DMS53 (cell line): Measurements from ENCODE around the gene IL3RA.

Experiments
- DNase-seq: peaks from one replicate; lab custom pipeline; 2025; lab: John Stamatoyannopoulos, UW

IL3RA gene

DNA sequence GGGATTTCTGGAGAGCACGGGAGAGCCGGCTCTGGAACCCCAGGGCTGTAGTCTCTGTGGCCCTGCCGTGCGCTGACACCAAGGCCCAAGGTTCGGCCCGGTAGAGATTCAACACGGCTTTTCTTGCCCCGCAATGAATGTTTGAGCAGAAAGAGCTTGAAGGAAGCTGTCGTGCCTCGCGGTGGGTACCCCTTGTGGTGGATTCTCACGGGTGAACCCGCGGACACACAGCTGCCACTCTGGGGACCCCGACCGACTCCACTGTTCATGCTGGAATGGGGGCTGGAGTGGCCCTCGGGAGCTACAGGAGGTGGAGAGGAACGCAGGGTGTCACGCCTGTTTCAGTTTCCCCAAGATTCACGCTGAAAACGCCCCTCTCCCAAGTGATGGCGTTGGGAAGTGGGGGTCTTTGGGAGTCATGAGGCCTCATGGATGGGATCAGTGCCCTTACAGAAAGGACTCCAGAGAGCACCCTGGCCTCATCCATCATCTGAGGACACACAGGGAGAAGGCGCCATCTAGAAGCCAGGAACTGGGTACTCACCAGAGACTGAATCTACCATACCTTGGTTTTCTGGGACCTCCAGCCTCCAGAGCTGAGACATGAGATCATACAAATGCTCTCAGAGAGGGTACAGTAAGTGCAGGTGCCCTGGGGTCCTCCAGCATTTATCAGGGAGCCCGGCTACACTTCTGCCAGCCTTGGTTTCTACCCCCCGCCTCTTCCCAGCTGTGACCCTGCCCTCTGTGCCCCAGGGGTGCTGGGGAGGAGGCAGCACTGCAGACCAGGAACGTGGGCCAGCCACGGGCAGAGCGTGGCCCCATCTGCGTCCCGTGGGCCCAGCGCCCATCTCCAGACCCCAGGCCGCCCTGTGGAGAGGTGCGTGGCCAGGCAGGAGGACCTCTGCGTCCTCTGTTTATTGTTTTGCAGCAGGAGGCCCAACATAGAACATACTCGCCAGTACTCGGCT lies 49.0 kb downstream of the IL3RA start:
- no peak for DNase-seq

DNA sequence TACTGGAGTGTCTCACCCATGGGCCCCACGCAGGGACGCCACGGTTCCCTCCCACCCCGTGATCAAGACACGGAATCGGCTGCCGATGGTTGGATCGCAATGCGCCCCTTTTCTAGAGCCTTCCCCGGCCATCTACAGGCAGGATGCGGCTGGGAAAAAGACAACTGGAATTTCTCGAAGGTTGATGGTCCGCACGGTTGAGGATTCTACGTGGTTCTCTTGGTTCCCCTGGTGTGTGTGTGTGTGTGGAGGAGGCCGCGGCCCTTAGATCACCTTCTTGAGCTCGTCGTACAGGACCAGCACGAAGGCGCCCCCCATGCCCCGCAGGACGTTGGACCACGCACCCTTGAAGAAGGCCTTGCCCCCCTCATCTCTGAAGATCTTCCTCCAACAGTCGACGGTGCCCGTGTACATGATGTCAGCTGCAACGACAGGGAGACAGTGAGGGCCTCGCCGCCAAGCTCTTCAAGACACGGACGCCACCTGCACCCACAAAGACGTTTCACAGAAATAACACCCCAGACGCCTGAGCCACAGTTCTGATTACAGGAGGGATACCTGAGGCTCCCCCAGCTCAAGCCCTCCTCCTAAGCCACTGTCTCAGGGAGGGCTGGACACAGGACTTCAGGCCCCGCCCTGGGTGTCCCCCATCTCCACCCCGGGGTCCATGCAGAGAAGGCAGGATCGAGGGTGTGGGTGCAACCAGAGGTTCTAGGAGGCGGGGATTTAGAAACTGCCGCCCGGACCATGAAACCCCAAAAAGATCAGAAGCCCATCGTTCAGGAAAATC lies 49.9 kb downstream of the IL3RA start:
- no peak for DNase-seq

DNA sequence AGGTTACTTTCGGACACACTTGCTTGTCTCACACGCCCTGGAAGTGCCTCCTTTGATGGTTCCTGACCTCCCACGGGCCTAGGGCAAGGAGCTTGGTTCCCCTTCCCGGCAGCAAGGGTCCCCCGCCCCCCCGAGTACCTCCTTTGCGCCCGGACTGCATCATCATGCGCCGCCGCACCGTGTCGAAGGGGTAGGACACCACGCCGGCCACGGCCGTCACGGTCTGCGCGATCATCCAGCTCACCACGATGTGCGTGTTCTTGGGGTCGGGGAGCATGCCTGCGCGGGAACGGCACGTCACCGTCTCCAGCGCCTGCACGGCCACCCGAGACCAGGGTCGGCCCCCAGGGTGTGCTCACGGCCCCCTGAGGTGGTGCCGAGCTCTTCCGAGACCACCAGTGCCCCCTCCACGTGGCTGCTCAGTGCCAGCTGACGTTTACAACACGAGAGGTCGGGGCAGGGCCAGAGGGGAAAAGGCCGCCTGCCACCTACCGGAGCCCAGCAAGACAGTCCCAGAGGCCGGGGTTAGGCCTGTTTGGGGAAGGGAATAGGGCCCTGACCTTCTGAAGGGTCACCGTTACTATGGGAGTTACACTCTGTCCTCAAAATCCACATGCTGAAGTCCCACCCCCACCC lies 50.7 kb downstream of the IL3RA start:
- DNase-seq = no peak

DNA sequence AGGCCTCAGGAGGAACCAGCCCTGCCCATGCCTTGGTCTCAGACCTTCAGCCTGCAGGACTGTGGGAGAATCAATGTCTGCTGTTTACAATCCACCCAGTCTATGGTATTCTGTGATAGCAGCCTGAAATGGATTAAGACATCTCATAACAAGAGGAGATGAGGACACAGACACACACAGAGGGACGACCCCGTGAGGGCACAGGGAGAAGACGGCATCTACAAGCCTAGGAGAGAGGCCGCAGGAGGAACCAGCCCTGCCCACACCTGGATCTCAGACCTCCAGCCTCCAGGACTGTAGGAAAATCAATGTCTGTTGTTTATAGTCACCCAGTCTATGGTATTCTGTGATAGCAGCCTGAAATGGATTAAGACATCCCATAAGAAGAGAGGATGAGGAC lies 52.1 kb downstream of the IL3RA start:
- no peak for DNase-seq

DNA sequence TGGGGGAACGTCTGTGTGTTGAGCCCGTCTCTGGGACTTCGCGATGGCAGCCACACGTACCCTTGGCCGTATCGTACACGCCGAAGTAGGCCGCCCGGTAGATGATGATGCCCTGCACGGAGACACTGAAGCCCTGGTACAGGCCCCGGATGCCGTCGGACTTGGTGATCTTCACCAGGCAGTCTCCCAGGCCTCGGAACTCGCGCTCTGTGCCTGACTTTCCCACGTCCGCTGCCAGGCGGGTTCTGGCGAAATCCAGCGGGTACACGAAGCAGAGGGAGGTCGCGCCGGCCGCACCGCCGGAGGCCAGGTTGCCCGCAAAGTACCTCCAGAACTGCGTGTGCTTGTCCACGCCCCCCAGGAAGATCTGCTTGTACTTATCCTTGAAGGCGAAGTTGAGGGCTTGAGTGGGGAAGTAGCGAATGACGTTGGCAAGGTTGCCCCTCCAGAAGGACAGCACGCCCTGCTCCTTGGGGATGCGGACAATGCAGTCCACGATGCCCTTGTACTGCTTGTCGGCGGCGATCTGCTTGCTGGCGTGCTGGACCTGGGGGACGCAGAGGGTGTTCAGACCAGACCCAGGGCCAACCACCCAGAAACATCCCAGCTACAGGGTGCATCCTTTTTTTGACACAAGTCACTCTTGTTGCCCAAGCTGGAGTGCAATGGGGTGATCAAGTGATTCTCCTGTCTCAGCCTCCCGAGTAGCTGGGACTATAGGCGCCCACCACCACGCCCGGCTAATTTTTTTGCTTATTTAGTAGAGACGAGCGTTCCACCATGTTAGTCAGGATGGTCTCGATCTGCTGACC lies 52.8 kb downstream of the IL3RA start:
- DNase-seq = no peak

DNA sequence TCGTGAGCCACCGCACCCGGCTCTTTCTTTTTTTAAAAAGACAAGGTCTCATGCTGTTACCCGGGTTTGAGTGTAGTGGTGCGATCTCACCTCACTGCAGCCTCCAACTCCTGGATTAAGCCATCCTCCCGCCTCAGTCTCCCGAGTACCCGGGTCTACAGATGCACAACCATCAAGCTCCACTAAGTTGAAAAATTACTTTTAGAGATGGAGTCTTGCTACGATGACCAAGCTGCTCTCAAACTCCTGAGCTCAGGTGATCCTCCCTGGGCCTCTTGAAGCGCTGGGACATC lies 53.4 kb downstream of the IL3RA start:
- no peak for DNase-seq

DNA sequence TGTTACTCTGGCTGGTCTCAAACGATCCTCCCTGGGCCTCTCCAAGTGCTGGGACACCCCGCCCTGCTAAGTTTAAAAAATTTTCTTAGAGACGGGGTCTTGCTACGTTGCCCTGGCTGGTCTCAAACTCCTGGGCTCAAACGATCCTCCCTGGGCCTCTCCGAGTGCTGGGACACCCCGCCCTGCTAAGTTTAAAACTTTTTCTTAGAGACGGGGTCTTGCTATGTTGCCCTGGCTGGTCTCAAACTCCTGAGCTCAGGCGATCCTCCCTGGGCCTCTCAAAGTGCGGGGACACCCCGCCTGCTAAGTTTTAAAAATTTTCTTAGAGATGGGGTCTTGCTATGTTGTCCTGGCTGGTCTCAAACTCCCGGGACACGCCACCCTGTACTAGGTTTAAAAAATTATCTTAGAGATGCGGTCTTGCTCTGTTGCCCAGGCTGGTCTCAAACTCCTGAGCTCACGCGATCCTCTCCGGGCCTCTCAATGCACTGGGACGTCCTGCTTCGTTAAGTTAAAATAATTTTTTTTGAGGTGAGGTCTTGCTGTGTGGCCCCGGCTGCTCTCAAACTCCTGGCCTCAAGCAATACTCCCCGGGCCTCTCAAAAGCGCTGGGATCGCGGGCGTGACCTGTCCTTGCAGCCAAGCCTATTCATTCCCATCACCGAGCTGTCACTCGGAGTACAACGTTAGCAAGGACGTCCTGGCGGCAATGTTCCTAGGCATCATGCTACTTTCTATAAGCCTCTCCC lies 54.2 kb downstream of the IL3RA start:
- DNase-seq = no peak

DNA sequence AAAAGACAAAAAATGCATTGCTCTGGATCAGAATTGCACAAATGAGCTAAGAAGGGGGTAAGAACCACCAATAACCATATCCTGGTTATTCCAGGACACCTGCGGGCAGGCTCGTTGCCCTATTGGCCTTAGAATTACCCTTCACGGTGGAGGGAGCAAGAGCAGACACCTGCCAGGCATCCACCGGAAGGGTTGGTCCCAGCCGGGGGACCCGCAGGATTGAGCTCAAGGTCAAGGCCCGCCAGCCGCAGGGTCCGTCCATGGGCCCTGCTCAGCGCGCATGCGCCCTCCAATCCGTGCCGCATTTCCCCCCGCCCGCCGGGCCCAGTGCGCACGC lies 54.8 kb downstream of the IL3RA start:
- no peak for DNase-seq

DNA sequence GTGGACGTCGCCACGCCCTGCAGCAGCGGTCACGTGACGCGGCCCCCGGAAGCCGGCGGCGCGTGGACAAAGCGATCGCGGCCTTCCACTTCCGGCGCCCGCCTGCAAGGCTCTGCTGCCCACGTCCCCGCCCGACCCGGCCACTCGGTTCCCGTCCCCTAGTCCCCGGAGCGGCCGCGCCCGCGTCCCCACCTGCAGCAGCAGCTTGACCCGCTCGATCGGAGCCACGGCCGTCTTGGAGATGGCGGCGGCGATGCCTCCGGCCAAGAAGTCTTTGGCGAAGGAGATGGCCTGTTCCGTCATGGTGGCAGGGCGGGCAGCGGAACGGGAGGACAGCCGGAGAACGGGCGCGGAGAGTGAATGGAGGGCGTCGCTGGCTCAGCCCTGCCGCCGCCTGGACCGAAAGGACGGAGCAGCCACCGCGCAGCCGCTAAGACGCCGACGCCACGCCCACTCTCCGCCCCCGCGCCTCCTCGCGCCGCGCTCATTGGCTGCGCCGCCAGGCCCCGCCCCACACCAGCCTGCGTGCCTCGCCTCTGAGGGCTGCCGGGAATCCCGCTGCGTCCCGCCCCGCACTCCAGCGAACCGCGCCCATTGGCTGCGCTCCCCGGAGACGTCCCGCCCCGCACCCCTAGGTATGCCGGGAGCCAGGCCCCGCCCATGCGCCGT lies 55.3 kb downstream of the IL3RA start, which contains the start of gene SLC25A6:
SLC25A6 (minus strand) TSS at position 407 of the 669 bp plus-strand sequence; CDS start at position 303, 104 bp downstream.
- no peak for DNase-seq

DNA sequence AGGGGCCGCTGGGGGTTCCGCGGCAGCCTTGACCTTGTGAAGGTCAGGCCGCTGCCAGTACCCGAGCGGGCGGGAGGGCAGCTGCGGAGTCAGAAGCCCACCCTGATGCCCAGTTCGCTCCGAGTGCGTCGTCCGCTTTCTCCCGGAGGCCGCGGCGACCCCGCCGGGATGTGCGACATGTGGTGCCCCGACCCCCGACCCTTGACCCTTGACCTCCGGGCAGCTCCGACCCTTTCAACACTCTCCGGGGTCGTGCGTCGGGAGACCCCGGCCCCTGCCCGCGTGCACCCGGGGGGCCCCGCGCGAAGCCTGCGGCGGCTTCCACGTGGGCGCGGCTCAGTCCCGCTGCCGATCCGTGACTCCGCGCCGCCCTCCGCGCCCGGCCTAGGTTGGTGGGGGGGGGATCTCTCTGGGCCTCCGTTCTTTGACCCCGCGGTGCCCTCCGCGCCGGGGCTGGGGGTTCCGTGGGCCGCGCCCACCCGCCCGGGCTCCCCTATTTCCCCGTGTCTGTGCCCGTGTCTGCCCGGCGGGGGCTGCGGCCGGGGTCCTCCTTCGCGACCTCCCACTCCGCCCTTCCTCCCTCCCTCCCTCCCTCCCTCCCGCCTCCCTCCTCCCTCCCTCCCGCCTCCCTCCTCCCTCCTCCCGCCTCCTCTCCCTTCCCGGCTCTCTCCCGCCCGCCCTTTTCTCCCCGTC lies 55.9 kb downstream of the IL3RA start:
- no peak for DNase-seq

DNA sequence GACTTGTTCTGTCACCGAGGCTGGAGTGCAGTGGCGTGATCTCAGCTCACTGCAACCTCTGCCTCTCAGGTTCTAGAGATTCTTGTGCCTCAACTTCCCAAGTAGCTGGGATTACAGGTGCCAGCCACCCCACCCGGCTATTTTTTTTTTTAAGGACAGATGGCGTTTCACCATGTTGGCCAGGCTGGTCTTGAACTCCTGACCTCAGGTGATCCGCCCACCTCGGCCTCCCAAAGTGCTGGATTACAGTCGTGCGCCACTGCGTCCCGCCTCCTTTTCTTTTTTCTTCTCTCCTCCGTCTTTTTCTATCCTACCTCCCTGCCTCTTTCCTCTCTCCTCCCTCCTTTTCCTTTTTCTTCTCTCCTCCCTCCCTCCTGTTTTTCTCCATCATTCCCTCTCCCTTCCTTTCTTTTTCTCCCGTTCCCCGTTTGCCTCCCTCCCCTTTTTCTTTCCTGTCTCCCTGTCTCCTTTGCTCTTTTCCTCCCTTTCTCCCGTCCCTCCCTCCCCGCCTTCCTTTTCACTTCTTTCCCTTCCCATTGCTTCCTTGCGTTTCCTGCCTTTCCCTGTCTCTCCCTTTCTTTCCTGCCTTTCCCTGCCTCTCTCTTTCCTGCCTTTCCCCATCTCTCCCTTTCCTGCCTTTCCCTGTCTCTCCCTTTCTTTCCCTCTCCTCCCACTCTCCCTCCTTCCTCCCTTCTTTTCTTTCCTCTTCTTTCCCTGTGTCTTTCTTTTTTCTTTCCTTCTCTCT lies 57.5 kb downstream of the IL3RA start:
- no peak for DNase-seq

DNA sequence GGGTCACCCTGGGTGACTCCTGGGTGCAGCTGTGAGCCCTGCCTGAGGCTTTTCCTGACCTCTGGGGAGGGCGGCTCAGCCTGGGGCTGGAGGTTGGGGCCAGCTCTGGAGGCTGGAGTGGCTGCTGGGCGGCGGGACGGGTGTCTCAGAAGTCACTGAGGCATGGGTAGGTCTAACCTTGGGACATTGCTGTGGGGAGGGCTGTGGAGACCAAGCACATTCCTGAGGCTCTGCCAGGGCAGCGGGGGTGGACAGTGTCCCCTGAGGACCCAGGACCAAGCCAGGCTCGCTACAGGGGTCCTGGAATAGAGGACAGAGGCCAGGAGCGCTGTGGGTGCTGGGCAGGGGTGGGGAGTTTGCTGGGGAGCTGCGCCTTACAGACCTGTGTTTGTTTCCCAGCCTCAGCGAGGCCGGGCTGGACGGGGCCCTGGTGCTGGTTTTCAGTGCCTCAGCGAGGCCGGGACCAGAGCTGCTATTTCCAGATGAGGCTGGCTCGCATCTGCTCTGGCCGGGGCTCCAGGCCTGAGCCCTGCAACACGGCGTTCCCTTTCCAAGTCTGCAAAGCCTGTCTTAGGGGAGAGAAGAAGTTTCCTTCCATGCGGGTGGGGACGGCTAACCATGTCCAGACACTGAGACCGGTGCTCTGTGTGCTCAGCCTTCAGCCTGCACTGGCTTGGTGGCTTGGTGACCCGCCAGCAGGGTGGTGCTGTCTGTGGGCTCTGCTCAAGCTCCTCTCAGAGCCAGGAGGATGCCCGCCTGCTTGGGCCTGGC lies 58.3 kb downstream of the IL3RA start:
- DNase-seq = no peak

DNA sequence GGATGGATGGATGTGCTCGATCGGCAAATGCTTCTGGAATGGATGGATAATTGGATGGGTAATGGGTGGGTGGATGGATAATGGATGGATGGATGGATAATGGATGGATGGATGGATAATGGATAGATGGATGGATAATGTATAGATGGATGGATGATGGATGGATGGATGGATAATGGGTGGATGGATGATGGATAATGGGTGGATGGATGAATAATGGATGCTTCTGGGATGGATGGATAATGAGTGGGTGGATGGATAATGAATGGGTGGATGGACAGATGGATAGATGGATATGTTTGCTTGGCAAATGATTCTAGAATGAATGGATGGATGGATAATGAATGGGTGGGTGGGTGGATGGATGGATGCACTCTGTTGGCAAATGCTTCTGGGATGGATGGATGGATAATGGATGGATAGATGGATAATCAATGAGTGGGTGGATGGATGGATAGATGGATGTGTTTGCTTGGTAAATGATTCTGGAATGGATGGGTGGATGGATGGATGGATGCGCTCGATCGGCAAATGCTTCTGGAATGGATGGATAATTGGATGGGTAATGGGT lies 59.1 kb downstream of the IL3RA start:
- no peak for DNase-seq

DNA sequence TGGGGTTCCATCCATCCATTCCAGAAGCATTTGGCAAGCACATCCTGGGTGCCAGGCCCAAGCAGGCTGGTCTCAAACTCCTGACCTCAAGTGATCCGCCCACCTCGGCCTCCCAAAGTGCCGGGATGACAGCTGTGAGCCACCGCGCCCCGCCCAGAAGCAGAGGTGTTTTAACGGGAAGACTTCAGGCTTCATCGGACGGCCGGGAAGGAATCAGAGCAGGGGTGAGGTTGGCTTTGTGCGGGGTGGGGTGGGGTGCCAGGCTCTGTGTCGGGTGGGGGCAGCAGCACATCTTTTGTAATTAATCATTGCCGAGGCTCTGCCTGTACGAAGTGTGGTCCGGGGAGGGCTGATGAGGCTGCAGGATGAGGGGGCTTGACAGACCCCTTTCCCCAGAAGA lies 60.4 kb downstream of the IL3RA start:
- DNase-seq = no peak

DNA sequence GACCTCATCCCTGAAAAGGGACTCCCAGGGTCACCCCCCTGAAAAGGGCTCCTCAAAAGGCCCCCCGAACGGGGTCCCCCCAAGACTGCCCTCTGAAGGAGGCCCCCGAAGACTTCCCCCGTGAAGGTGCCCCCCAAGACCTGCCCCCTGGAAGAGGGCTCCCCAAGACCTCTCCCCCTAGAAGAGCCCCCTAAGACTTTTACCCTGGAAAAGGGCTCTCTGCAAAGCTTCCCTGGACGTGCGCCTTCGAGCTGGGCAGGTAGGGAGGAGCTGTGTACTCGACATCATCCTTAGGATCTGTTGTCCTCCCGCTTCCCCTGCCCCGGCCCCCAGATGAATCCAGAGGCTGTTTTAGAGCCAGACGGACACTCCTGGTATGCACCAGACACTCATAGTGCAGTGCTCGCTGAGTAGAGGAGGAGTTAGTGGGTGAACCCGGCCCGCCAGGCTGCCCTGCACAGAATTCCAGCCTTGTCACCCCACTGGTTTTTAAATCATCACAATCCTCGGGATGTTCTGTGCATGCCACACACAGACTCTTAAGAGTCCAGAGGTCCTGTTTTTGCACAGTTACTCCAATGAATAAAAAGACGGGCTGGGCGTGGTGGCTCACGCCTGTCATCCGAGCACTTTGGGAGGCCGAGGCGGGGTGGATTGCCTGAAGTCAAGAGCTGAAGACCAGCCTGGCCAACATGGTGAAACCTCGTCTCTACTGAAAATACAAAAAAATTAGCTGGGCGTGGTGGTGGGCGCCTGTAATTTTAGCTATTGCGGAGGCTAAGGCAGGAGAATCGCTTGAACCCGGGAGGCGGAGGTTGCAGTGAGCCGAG lies 61.1 kb downstream of the IL3RA start:
- DNase-seq = no peak

DNA sequence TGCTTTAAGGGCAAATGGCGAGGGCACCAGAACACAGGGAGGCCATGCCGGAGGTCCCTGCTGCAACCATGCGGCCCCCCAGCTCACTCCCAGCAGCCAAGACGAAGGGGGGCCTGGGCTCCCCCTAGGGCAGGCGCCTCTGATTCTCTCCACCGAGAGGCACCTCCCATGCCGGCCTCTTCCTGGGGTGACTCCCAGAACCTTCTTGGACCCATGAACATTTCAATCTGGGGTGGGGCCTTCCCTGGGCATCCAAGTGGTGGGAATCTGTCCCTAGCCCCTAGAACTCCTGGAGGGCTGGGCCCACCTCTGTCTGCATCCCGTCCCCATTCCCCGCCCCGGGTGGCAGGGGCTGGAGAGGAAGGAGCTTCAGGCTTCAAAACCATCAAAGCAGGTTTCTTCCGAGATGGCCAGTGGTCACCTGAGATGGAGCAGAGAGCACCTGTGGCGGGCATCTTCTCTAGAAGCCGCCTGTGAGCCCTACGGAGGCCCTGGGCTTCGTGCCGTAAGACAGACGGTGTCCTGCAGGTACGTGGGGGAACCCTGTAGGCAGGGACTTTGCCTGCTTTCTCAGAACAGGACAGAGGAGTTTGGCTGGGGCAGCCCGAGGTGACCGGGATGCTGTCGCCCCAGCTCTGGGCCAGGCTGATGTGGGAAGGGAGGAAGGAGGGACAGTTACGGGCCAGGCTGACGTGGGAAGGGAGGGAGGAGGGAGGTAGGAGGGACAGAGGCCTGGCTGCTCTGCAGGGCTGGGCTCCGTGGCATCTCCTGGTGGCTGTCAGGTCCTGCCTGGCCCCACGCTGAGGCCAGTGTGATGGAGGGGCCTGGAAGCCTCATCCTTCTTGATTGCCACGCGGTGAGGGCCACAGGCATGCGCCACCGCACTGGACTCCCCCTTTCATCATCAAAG lies 62.1 kb downstream of the IL3RA start:
- no peak for DNase-seq
